ENCODE measurements around the gene GPS1.

DNA sequence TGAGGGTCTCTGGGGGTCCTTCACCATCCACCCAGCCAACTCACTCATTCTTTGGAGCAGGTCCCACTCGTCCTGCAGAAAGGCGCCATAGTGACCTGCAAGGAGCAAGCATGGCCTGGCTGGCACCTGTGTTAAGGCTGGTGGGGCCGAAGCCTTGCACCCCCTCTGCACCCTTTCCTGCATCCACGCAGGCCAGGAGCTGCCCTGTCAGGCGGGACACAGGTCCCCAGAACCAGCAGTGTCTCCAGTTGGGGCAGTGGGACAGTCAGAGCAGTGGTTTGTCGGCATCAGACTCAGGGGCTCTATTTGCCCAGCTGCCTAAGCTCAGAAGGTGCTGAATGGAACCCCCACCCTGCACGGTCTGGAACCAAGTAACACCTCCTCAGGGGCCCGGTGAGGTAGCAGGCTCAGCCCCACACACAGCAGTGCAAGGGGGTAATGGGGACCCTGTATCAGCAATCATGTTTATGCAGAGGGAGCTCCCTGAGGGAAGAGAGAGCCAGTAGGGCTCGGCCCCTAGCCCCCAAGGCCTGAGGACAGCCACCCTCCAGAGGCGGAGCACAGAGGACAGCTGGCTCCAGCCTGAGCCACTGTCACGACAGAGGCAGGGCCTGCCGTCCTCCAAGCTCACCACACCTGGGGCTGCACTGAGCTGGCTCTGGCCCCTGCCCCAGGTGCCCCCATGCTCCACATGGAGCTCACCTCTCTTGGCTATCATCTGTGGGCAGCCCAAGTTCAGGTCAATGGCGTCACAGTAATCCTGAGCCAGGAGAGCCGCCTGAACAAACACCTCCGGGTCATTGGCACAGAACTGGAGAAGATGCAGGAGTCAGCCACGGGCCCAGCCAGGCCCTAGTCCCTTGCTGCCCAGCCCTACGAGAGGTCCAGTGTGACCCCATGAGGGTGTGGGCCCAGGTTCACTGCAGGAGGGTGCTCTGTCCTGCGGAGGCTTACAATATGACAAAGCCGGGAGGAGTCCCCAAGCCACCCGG lies 12.0 kb downstream of the GPS1 start:
- TF ChIP-seq CTCF (IDR thresholded peaks at IDR 0.05) (no peak), POLR2AphosphoS5 (IDR thresholded peaks at IDR 0.05; ENCODE audit: insufficient read depth in 1 of 2, low read depth in 1 of 2) (no peak)

All from vagina (tissue), 2 donors.